Stimulated activated CD4-positive, alpha-beta T cell treated with anti-CD3 and anti-CD28 coated beads, TNF-alpha, amount 100 ng/mL, for 24 hours (primary cell): Measurements from ENCODE around the gene ABLIM2.
"Not testable (repeated sequence)": the region's sequence is repeated elsewhere in the genome, so short reads cannot be mapped to it uniquely, and the experiment has no call there.

ENCODE experiments used
- DNase-seq, 3 experiments: peaks; one replicate each; pipeline ENCODE4 v3.0.0-alpha.2; 2020; ENCODE audit warnings: low read depth in 3 of 3

Gene ABLIM2

DNA sequence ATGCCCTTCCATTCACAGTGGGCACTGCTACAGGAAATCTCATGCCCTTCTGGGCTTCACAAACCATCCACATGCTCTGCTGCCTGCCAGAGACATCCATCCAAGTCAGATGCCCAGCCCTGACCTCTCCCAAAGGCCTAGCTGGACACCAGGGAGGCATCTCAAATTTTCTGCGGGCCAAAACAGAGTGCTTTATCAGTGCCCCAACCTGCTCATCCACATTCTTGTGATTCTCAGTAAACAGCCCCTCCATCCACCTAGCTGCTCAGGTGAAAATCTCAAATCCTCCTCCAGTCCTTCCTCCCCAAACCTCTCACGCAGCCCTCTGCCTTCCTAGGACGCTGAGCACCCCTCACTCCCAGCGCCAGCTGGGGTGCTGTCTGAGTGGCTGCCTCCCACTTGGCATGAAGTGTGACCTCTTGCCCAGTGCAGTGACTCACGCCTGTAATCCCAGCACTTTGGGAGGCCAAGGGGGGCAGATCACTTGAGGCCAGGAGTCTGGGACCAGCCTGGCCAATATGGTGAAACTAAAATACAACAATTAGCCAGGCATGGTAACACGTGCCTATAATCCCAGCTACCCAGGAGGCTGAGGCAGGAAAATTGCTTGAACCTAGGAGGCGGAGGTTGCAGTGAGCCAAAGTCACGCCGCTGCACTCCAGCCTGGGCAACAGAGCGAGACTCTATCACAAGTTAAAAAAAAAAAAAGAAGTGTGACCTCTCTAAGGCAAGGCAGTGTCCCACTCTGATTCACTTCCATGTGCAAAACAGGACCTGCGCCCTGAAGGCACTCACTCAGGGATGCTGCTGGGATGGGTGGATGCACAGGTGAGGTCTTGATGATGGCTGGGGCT, 217.3 kb downstream of the ABLIM2 start:
- DNase-seq = no peak

DNA sequence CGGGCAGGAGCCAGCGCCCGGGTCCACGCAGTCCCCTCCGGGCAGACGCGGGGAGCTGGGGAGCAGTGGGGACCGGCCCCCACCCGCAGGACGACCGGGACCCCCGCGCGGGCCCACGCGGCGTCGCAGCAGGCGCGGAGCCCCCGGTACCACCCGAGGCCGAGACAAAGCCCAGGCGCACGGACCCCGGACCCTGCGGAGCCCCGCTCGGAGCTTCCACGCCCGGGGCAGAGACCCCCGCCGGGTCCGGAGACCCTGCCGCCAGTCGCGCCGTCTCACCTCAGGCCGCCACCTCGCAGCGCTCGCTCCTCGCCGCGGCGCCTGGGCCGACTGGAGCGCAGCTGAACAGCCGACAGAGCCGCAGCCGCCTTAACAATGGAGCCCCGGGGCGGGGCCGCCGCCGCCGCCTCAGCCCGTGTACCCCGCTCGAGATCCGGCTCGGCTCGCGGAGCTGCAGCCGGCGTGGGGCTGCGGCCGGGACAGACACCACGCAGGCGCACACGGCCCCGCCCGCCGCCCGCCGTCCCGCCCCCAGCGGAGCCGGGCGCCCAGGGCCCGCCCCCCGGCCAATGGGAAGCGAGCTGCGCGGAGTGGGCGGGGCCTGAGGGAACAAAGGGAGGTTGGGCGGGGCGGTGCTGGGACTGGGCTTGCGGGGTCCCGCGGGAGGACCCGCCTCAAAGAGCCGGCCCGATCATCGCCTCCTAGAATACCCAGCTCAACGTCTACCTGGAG, 219.1 kb downstream of the ABLIM2 start, which contains the start of gene AFAP1:
TSS of gene AFAP1 (minus strand) at position 485 of the 732 bp plus-strand sequence. CDS start 67,783 bp downstream, outside the sequence.
- DNase-seq = peak; percentile 74 to 85 (median 85)

DNA sequence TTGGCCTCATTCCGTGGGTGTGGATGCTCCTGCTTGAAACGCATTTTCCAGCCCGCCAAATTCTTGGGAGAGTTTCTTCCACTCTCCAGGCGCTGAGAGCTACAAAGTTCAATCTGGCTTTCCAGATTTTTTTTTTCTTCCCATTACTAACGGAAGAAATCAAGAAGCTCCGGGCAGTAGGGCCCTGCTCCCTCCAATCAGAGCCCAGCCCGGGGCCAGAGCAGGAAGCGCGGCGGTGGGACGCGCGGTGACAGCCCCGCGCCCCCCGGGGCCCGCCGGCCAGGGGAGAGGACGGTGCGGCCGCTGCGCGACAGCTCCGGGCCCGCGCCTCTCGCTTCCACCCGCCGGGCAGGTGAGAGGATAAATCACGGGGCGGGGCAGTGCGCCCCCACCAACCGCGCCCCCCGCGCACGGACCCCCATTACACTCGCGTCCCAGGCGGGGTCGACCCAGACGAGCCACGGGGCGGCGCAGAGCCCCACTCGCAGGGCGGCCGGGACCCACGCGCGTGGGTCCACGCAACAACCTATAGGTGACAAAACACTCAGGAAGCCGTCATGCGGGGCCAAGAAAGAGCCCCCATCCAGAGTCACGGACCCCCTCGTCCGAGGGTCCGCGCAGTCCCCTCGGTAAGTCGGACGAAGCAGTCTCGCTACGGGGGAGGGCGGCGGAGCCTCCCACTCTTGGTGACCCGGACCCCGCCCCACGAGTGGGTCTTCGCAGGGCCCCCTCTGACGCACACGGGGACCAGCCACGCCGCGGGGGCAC, 219.8 kb downstream of the ABLIM2 start:
- DNase-seq = no peak

DNA sequence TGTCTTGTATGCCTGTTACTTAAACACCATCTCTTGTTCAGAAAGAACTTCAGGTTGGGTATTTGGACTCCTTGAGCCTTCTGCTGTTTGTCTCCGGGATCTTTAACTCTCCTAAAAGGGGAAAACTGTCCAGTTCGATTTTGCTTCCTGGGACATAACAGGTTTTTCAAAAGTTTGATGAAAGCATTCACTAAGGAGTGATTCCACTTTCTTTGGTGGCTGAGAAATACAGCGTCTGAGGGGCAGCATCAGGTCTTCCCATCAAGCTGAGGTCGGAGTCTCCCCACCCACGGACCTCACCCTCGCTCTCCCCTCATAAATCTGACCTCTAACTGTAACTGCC, 220.4 kb downstream of the ABLIM2 start:
- peak in 1 of 3 experiments; percentile 14 for DNase-seq

DNA sequence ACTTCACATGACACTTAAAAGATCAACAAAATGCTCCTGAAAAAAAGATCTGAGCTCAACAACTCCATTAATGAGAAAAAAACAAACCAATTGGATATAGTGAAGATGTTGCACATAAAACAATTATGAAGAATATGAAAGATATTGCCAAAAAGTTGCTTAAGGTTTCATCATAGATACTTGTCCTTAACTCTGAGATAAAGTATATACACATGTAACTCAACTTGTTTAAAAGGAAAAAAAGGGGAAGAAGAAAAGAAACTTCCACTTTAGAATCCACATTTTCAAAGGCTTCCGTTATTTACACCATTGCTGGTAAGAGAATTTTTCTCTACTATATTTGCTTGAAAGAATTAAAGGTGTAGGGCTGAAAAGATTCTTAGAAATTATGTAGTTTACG, 221.6 kb downstream of the ABLIM2 start:
- no peak for DNase-seq

DNA sequence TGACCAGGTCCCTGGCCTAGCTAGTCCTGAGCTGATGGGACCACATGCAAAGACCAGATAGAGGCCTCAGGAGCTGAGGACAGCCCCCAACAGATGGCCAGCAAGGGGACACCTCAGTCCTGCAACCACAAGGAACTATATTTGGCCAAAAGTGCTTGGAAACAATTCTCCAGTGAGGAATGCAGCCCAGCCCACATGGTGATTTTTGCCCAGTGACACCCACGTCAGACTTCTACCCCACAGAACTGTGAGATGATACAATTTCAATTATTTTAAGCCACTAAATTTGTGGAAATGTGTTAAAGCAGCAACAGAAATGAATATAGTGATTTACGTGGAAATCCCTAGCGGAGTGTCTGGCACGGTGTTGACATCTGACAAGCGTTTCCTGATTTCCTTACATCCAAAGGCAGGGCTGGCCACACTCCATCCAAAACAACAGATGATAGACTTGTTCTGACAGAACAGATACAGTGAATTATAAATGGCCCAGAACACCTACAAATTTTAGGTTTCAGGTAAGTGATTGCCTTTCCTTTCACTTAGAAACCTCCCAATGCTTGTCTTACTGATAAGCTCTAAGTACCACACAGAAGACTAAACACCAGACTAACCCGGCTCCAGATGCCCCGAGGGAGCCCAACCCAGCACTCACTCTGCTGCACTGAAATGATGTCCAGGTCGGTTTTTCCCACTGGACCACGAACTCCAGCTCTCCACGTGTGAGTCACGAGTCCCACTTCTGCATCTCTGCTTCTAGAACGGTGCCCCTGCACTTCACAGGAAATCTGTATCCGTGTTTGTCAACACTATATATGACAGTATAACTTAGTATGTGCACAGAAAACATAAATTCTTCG, 224.7 kb downstream of the ABLIM2 start:
- DNase-seq = no peak

DNA sequence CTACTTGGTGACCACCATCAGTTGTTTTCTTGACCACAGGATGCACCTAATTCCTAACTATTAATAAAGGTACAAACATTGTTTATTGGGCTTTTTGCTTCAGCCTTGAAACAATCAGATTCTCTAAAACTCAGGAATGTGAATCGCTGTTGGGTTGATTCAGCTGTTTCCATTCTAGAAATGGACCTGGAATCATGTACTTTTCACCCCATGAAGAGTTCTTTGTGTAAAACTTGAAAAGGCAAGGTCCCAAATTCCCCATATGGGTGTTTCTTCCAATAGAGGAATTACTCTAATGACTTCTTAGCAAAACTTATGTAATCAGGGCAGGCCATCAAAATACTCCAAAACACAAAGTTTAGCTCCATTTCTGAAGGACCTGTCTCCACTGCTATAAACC, 226.3 kb downstream of the ABLIM2 start:
- no peak for DNase-seq

DNA sequence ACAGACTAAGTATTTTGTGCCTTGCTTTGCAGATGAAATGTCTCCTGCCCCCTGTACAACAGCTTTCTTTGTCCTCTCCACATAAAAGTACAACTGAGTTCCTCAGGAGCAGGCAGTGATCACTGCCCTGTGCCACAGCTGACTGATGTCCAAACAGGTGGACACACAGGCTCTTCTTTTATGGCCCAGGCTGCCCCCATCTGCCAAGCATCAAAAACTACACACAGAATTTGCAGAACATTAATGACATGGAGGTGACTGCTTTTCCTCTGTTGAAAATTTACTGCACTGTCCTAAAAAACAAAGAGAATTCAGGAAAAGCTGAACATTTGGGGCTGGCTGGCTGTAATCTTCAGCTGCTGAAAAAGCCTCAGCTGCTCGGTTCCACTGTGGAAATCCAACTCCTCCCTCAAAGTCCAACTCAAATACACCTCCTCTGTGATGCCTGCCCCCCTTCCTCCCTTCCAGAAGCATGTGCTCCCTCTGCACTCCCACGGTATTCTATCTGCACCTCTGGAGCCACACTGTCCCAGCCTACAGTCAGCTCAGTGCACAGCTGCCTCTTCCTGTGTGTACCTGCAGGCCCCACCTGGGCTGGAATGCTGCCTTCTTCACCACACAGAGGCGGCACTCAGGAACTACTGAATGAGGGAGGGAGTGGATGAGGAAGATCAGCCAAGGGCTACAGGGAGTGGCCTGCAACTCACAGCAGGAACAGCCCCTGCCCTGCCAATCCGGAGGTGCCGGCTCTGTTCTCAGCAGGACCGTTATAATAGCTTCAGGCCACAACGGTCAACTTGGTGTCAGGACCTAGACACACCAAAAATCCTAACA, 229.3 kb downstream of the ABLIM2 start:
- no peak for DNase-seq

DNA sequence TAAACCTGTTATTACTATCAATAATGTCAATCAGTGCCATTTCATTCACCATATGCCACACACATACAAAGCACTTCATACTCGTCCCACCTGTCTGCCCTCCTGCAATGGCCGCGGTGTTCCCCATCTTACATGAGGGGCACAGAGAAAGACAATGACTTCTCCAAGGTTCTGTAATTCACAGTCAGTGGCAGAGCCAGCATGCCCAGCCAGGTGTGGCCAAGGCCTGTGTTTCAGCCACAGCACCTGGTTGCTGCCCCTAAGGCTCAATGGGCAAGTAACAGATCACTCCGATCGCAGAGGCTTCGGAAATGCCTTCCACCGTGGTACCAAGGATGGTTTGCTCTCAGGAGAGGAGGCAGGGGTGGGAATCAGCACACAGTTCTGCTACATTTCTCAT, 229.9 kb downstream of the ABLIM2 start:
- no peak for DNase-seq

DNA sequence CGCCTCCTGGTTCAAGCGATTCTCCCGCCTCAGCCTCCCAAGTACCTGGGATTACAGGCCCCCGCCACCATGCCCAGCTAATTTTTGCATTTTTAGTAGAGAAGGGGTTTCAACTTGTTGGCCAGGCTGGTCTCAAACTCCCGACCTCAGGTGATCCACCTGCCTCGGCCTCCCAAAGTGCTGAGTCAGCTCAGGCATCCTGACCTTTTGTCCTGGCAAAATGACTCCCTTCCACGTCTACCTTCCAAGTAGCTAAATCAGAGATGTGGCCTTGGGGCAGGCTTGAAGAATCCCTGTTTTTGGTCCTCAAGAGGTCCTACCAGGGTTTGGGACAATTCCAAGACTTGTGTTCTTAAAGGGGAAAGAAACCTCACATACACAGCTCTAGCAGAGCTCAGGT, 231.8 kb downstream of the ABLIM2 start:
- DNase-seq = no peak

DNA sequence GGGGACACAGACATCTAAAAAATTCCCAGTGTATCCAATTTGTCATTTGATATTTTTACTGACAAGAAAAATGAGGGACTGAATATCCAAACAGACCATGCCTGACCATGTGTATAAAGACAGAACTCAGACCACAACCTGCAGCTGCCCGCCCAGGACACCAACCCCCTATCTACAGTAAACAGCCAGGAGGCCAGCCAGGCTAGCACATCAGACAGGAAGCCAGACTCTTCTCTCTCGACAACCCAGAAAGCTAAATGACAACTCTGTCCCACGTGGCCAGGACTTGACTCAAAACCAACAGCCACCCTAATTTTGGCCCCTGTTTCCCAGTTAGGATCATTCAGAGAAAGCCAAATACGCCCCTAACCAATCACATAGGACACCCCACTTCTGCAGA, 234.0 kb downstream of the ABLIM2 start:
- no peak for DNase-seq

DNA sequence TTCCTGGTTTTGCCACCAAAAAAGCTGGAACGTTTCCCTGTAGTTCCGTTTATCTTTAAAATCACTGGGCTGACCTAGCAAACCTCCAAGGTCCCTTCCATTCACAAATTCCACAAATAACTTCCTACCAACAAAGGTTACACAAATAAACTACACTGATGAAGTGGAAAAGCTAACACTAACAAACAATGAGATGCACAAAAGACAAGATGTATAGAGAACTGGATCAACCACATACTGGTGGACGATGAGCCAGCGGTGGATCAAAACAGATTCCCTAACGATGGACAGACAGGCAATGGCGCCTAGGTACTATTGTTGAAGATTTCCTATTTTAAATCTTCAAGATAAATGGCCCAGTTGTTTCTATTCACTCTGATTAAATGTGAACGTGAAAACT, 234.4 kb downstream of the ABLIM2 start:
- DNase-seq = no peak

DNA sequence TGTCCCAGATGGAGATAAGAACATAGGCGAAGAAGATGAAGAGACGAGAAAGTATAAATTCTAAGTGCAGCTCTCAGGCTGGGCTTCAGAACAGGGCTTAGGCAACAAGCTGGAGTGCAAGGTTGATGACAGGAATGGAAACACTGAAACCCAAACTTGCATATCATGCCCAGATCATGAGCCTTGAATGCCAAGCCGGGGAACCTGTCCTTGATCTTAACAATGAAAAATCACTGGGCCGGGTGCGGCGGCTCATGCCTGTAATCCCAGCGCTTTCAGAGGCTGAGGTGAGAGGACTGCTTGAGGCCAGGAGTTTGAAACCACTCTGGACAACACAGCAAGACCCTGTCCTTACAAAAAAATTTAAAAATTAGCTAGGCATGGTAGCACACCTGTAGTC, 236.1 kb downstream of the ABLIM2 start:
- no peak for DNase-seq

DNA sequence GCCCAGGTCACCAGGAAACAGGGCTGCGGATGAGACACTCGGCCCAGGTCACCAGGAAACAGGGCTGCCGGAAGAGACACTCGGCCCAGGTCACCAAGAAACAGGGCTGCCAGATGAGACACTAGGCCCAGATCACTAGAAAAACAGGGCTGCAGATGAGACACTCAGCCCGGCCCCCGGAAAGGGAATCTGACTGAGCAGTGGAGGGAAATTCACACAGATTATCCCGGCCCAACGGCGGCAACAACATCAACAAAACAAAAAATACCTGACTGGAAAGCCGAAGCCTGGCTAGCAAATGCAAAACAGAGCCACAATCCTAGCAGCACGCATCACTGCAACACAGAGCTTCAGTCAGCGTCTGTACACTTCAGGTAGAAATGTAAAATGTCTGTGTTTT, 239.6 kb downstream of the ABLIM2 start:
- DNase-seq = no peak

DNA sequence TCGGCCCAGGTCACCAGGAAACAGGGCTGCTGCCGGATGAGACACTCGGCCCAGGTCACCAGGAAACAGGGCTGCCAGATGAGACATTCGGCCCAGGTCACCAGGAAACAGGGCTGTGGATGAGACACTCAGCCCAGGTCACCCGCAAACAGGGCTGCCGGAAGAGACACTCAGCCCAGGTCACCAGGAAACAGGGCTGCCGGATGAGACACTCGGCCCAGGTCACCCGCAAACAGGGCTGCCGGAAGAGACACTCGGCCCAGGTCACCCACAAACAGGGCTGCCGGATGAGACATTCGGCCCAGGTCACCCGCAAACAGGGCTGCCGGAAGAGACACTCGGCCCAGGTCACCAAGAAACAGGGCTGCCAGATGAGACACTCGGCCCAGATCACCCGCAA, 240.4 kb downstream of the ABLIM2 start:
- not testable (repeated sequence) for DNase-seq

DNA sequence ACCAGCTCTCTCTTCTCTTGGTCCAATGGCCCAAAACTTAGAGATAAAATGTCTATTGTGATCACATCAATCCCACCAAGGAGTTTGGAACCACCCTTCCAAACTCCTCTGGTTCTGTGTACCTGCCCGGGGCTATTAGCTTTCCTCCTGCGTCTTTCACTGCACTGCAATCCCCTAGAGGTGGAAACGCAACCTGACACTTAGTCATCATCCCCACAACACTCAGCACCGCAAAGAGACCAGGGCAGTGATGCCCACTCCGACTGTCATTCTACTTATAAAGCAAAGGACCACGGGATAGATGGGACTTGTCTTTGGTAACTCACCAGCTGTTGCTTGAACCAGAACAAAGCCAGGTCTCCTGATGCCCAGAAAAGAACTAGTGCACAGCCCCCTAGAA, 240.9 kb downstream of the ABLIM2 start:
- DNase-seq = no peak

DNA sequence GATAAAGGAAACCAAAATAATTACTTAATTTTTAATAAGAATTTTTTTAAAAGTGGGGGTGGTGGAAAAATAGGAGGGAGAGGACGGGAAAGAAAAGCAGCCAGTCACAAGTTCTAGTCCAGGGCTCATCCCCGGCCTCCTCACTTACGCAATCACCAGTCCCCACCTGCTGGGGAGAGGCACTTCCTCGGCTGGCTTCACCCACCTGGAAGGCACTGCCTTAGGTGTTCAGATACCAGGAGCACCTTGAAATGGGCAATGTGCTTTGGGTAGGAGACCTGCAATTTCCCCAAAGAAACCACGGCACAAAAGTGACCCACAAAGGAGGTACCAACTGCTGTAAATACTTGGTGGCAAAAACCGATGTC, 242.8 kb downstream of the ABLIM2 start:
- DNase-seq = no peak
